ENCODE data around the gene VWA5B1. TPM values are rescaled to one million over a fixed set of nuclear protein-coding genes. Genes with fewer than 3 reads are reported as not detected.
A peak's percentile ranks its signal among the peaks of the same experiment; 100 is the strongest.

The VWA5B1 gene
- total and polyA plus RNA-seq, 8 donors: not detected

DNA sequence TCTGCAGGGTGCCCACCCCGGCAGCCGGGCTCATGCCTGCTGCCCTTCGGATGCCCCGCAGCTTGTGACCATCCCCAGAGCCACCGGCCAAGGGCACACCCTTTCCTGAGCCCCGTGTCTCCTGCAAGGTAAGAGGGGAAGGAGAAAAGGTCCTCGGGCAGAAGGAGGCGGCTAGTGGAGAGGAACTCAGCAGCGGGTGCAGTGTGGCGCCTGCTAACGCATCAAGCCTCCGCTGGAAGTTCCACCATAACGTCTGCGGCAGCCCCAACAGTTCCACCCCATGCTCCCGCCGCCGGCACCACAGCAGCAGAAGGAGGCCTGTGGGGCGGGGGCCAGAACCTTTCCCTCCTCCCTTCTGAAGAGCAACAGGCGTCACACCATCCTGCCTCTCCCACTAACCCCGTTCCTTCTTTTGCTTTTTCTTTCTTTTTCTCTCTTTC is 990 bp downstream of the VWA5B1 start:
- peaks cover 0 to 85% (median 39%) of the 10 kb centered on the region in 3 donors for H3K27me3 ChIP-seq
- TF ChIP-seq EP300 (IDR thresholded peaks at IDR 0.05) (no peak), POLR2A (IDR thresholded peaks at IDR 0.05) (no peak), POLR2AphosphoS5 (IDR thresholded peaks at IDR 0.05) (no peak)
- TF ChIP-seq, protein P1, sequence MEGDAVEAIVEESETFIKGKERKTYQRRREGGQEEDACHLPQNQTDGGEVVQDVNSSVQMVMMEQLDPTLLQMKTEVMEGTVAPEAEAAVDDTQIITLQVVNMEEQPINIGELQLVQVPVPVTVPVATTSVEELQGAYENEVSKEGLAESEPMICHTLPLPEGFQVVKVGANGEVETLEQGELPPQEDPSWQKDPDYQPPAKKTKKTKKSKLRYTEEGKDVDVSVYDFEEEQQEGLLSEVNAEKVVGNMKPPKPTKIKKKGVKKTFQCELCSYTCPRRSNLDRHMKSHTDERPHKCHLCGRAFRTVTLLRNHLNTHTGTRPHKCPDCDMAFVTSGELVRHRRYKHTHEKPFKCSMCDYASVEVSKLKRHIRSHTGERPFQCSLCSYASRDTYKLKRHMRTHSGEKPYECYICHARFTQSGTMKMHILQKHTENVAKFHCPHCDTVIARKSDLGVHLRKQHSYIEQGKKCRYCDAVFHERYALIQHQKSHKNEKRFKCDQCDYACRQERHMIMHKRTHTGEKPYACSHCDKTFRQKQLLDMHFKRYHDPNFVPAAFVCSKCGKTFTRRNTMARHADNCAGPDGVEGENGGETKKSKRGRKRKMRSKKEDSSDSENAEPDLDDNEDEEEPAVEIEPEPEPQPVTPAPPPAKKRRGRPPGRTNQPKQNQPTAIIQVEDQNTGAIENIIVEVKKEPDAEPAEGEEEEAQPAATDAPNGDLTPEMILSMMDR (IDR thresholded peaks at IDR 0.05): no peak

DNA sequence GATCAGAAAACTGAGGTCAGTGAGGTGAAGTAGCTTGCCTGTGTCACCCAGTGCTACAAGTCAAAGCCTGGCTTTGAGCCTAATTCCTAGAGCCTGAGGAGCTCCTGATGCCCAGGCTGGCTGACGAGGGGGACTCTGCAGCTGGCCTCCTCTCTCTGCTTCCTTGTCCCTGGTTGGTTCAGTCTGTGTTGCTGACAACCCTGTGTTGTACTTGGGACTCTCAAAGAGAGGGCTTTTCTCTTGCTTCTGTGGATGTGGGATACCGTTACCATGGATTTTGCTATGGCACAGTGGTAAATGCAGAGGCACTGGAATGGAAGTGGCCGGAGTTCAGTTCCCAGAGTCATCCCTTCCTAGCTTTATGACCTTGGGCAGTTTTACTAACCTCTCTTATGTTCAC is 8.0 kb downstream of the VWA5B1 start:
- intact Hi-C loops (cut with DNase I; ENCODE audit: low total_unique reads): no loop called here
- Histone ChIP-seq H3K36me3 (no peaks in the 10 kb centered on the region), H3K9me3 (no peaks in the 10 kb centered on the region), H3K4me3 (no peak overlapping the region), H3K27ac (no peak overlapping the region), H3K4me1 (no peaks in the 10 kb centered on the region), H3K27me3 (peaks cover 0 to 44% (median under 1%) of the 10 kb centered on the region in 3 donors)
- 47 to 82% (median 71%) methylated on average over 3 of the region's 3 CpGs for WGBS, 5 donors
- no peak for TF ChIP-seq EP300 (IDR thresholded peaks at IDR 0.05)
- DNase-seq: no peak

More for the DNA sequence above, 990 bp downstream of the VWA5B1 start:
- WGBS, 5 donors: 3 to 7% (median 4%) methylated on average over 19 to 20 of the region's 20 CpGs
- intact Hi-C loops (cut with DNase I; ENCODE audit: low total_unique reads): no loop called here
- DNase-seq: peak in 1 of 2 donors; percentile 32
- Histone ChIP-seq H3K36me3 (no peaks in the 10 kb centered on the region), H3K4me1 (peaks cover 0 to 9% (median 4%) of the 10 kb centered on the region in 4 donors), H3K4me3 (no peak overlapping the region), H3K27ac (no peak overlapping the region), H3K9me3 (no peaks in the 10 kb centered on the region)

DNA sequence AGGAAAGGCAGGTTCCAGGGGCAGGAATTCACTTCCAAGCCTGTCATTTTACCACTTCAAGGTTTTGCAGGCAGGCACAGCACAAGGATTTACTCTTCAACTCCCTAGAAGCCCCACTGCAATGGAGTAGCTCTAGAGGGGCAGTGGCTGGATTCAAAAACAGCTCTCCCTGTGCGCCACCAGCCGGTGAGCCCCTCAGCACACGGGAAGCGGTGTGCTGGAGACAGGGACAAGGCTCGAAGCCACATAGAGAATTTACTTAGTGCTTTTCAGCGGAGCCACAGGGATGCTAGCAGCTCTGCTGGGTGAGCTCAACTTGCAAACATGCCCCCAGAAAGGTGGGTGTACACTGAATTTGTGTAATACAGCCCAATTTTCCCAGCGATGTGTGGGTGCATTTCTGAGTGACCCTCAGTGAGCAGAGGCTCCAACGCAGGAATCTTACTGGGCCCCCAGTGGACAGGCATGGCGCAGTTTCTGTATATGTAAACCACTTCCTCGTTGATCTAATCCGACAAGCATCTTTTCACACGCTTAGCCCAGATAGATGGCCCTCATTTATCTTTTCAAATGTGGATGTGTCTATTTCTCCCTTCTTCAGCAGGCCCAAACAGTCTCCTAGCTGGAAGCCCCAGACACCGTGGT is 10.9 kb downstream of the VWA5B1 start:
- peaks cover 0 to 40% (median 0%) of the 10 kb centered on the region in 3 donors for H3K27me3 ChIP-seq
- 59 to 73% (median 70%) methylated on average over 13 of the region's 13 CpGs for WGBS, 5 donors
- H3K9me3 ChIP-seq: no peaks in the 10 kb centered on the region
- no peak overlapping the region for H3K4me3 ChIP-seq
- DNase-seq: no peak
- no peaks in the 10 kb centered on the region for H3K4me1 ChIP-seq
- H3K36me3 ChIP-seq: no peaks in the 10 kb centered on the region
- no peak overlapping the region for H3K27ac ChIP-seq
- intact Hi-C loops (cut with DNase I; ENCODE audit: low total_unique reads): no loop called here
- TF ChIP-seq, protein P1 (IDR thresholded peaks at IDR 0.05): no peak
- no peak for TF ChIP-seq EP300 (IDR thresholded peaks at IDR 0.05)
- no peak for TF ChIP-seq POLR2AphosphoS5 (IDR thresholded peaks at IDR 0.05)
- no peak for TF ChIP-seq POLR2A (IDR thresholded peaks at IDR 0.05)

DNA sequence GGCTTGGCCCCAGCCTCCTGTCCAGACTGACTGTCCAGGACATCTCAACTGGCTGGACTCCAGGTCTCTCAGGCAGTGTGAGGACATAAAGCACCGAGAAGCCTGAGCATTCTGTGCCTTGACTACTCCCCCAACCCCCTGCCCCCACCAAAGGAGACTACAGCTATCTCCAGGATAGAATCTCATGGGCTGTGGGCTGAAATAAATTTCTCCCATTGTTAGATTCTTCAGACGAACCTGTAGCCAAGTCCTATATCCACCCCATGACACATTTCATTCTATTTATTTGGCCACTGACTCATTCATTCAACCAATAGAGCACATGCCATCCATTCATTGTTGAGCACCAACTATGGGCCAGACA is 11.4 kb downstream of the VWA5B1 start:
- intact Hi-C loops (cut with DNase I; ENCODE audit: low total_unique reads): no loop called here
- no peaks in the 10 kb centered on the region for H3K36me3 ChIP-seq
- DNase-seq: no peak
- H3K4me3 ChIP-seq: no peak overlapping the region
- no peaks in the 10 kb centered on the region for H3K4me1 ChIP-seq
- no peak for TF ChIP-seq EP300 (IDR thresholded peaks at IDR 0.05)
- TF ChIP-seq POLR2AphosphoS5 (IDR thresholded peaks at IDR 0.05): no peak
- TF ChIP-seq POLR2A (IDR thresholded peaks at IDR 0.05): no peak
- TF ChIP-seq, protein P1 (IDR thresholded peaks at IDR 0.05): no peak
- 26 to 47% (median 33%) methylated on average over 2 of the region's 2 CpGs for WGBS, 5 donors
- H3K27ac ChIP-seq: no peak overlapping the region
- peaks cover 0 to 40% (median 0%) of the 10 kb centered on the region in 3 donors for H3K27me3 ChIP-seq
- H3K9me3 ChIP-seq: no peaks in the 10 kb centered on the region

DNA sequence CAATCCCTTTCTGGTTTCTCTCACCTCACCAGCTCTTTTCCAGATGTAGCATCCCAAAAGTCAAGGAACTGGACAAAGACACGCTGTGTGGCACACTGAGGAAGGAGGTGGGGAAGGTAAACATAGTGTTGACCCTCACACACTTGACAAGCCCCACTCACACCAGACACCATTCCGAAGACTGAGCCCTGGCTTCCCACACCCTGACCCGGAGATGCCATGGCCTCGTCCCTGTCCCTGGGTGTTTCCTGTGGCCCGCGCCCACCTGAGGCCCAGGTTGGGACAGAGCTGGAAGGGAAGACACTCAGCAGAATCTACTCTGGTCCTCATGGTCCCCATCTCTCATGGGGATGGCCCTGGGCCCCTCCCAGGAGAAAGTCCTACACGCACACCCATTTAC is 16.4 kb downstream of the VWA5B1 start:
- DNase-seq: no peak
- no peaks in the 10 kb centered on the region for H3K9me3 ChIP-seq

More for the DNA sequence above, 16.4 kb downstream of the VWA5B1 start:
- TF ChIP-seq POLR2A (IDR thresholded peaks at IDR 0.05): no peak
- TF ChIP-seq EP300 (IDR thresholded peaks at IDR 0.05): no peak
- TF ChIP-seq POLR2AphosphoS5 (IDR thresholded peaks at IDR 0.05): no peak
- TF ChIP-seq, protein P1 (IDR thresholded peaks at IDR 0.05): no peak
- H3K4me1 ChIP-seq: no peaks in the 10 kb centered on the region
- intact Hi-C loops (cut with DNase I; ENCODE audit: low total_unique reads): no loop called here
- no peak overlapping the region for H3K27ac ChIP-seq
- 79 to 93% (median 91%) methylated on average over 7 of the region's 7 CpGs for WGBS, 5 donors
- H3K4me3 ChIP-seq: no peak overlapping the region
- peaks cover 0 to 52% (median 0%) of the 10 kb centered on the region in 3 donors for H3K27me3 ChIP-seq
- H3K36me3 ChIP-seq: no peaks in the 10 kb centered on the region

Data from stomach (tissue), 9 donors.